ENCODE measurements around the gene TRAF1. TPM values are rescaled to one million over a fixed set of nuclear protein-coding genes. Genes with fewer than 3 reads are reported as not detected.
A peak's percentile ranks its signal among the peaks of the same experiment; 100 is the strongest.

TRAF1 gene
- total and polyA plus RNA-seq, 2 of the 13 experiments (the other 11 are each of a cell fraction or from before 2014, with no cell fraction given), result 0.44 to 1.0 TPM

- no peak for TF ChIP-seq KIAA2018 (CRISPR knock-in tag; IDR thresholded peaks at IDR 0.05; ENCODE audit: borderline replicate concordance)
- no peak for TF ChIP-seq MED8 (CRISPR knock-in tag; IDR thresholded peaks at IDR 0.05; ENCODE audit: insufficient replicate concordance)
- TF ChIP-seq SP5 (CRISPR knock-in tag; IDR thresholded peaks at IDR 0.05; ENCODE audit: borderline replicate concordance, low read depth), result no peak
- TF ChIP-seq ZBTB39 (CRISPR knock-in tag; IDR thresholded peaks at IDR 0.05), result 0 out of 2 replicates have a peak, but pooled peaks have one; percentile 47
- TF ChIP-seq RNF2 (conservative IDR thresholded peaks at IDR 0.05; ENCODE audit: low read depth), result no peak
- TF ChIP-seq GFI1 (CRISPR knock-in tag; IDR thresholded peaks at IDR 0.05; ENCODE audit: borderline replicate concordance), result no peak
- TF ChIP-seq TFDP1 (CRISPR knock-in tag; IDR thresholded peaks at IDR 0.05; ENCODE audit: borderline replicate concordance), result peak; percentile 50; the same call in 1 of the 2 replicates
- TF ChIP-seq ZNF549 (CRISPR knock-in tag; IDR thresholded peaks at IDR 0.05), result no peak
- TF ChIP-seq NPAS2 (CRISPR knock-in tag; IDR thresholded peaks at IDR 0.05; ENCODE audit: borderline replicate concordance), result no peak
- TF ChIP-seq DZIP1 (CRISPR knock-in tag; IDR thresholded peaks at IDR 0.05), result no peak
- TF ChIP-seq HMG20A (CRISPR knock-in tag; IDR thresholded peaks at IDR 0.05; ENCODE audit: borderline replicate concordance), result 0 out of 2 replicates have a peak, but pooled peaks have one; percentile 25
- TF ChIP-seq KLF9 (CRISPR knock-in tag; IDR thresholded peaks at IDR 0.05; ENCODE audit: low read depth), result no peak
- no peak for TF ChIP-seq CBFB (CRISPR knock-in tag; IDR thresholded peaks at IDR 0.05)
- no peak for TF ChIP-seq PAWR (CRISPR knock-in tag; IDR thresholded peaks at IDR 0.05; ENCODE audit: borderline replicate concordance)
These were observed 49.1 kb downstream of the TRAF1 start (continued) for GRCh38 chr9:120877276-120878034.

Data from HepG2 (cell line).